H1 (cell line): ENCODE results near the gene DDIAS. TPM values are rescaled to one million over a fixed set of nuclear protein-coding genes. Genes with fewer than 3 reads are reported as not detected.

Experiments used
- CTCF ChIA-PET: fragments of 300-600 bp; sonication (Branson Sonifier 250); formaldehyde crosslinking; loops from one replicate; lab custom pipeline; 2021; ENCODE audit not compliant: partially characterized antibody; lab: Charles Lee
- POLR2A ChIA-PET: fragments of 300-600 bp; sonication (Branson Sonifier 250); formaldehyde crosslinking; loops from one replicate; lab custom pipeline; 2021; ENCODE audit warnings: inconsistent platforms; ENCODE audit not compliant: partially characterized antibody; lab: Charles Lee
- DNase-seq, 2 experiments: peaks; one replicate each; pipeline versions ENCODE4 v3.0.0 to v3.0.0-alpha.2; 2010 to 2022; ENCODE audit warnings: low spot score in 2 of 2, low read depth in 1 of 2, mixed read lengths in 1 of 2
- FAIRE-seq: peaks from 2 replicates; lab custom pipeline; 2011; peaks lifted over from hg19 to GRCh38; lab: Jason Lieb, UNC
- H2AFZ ChIP-seq: 2 replicates; pipeline ENCODE4 v1.8.1; 2012; ENCODE audit warnings: low read length, inconsistent platforms
- H2AK5ac ChIP-seq: 2 replicates; pipeline ENCODE4 v1.6.1; 2013; ENCODE audit warnings: low read depth, low read length
- H2BK120ac ChIP-seq: replicated peaks from 2 replicates; pipeline ENCODE3; 2013; ENCODE audit warnings: low read depth, low read length, inconsistent platforms
- H2BK12ac ChIP-seq: 2 replicates; pipeline ENCODE4 v1.6.1; 2013; ENCODE audit warnings: low read depth, low read length
- H2BK15ac ChIP-seq: 2 replicates; pipeline ENCODE4 v1.6.1; 2013; ENCODE audit warnings: low read length
- H2BK20ac ChIP-seq: 2 replicates; pipeline ENCODE4 v1.6.1; 2013; ENCODE audit warnings: low read length
- H2BK5ac ChIP-seq: 2 replicates; pipeline ENCODE4 v1.6.1; 2013; ENCODE audit warnings: low read depth, low read length
- H3K14ac ChIP-seq: 2 replicates; pipeline ENCODE4 v1.6.1; 2013; ENCODE audit warnings: inconsistent platforms; ENCODE audit not compliant: insufficient read length
- H3K18ac ChIP-seq: 2 replicates; pipeline ENCODE4 v1.6.1; 2013; ENCODE audit warnings: low read length; ENCODE audit errors: extremely low read depth
- H3K23ac ChIP-seq: 2 replicates; pipeline ENCODE4 v1.6.1; 2013; ENCODE audit warnings: inconsistent platforms; ENCODE audit not compliant: insufficient read length
- H3K23me2 ChIP-seq: 2 replicates; pipeline ENCODE4 v1.6.1; 2013; ENCODE audit warnings: low read depth, low read length
- H3K27ac ChIP-seq: 2 replicates; pipeline ENCODE4 v1.6.1; 2011; ENCODE audit warnings: low read depth, low read length, inconsistent platforms
- H3K27me3 ChIP-seq, 4 experiments: replicated peaks in 1 of 4; 1 replicate in 1 of 4; 2 replicates in 3 of 4; pipeline versions ENCODE4 v1.6.1 to v1.8.1; 2011 to 2013; ENCODE audit warnings: low read length in 3 of 4, mild to moderate bottlenecking in 3 of 4, inconsistent platforms in 2 of 4, mixed read lengths in 2 of 4, moderate library complexity in 1 of 4; ENCODE audit not compliant: control insufficient read depth in 3 of 4, insufficient read depth in 3 of 4; ENCODE audit errors: extremely low read depth in 1 of 4
- H3K36me3 ChIP-seq, 4 experiments: 2 replicates each; pipeline versions ENCODE4 v1.6.1 to v1.8.1; 2011 to 2013; ENCODE audit warnings: mild to moderate bottlenecking in 4 of 4, low read length in 3 of 4, moderate library complexity in 2 of 4, control low read depth in 1 of 4, inconsistent platforms in 1 of 4; ENCODE audit not compliant: insufficient read depth in 4 of 4, control insufficient read depth in 2 of 4
- H3K4ac ChIP-seq: replicated peaks from 2 replicates; pipeline ENCODE3; 2013; ENCODE audit warnings: low read length, low read depth, mixed read lengths, inconsistent platforms; ENCODE audit not compliant: insufficient read length
- H3K4me1 ChIP-seq, 4 experiments: replicated peaks in 1 of 4; 1 replicate in 1 of 4; 2 replicates in 3 of 4; pipeline versions ENCODE4 v1.6.1 to v1.8.1; 2011 to 2013; ENCODE audit warnings: low read length in 3 of 4, inconsistent platforms in 2 of 4, mixed read lengths in 1 of 4; ENCODE audit not compliant: insufficient read depth in 4 of 4, control insufficient read depth in 3 of 4
- H3K4me2 ChIP-seq, 2 experiments: 2 replicates each; pipeline versions ENCODE4 v1.6.1 to v1.8.1; 2011 to 2013; ENCODE audit warnings: low read depth in 2 of 2, low read length in 2 of 2, control low read depth in 1 of 2, inconsistent platforms in 1 of 2, mild to moderate bottlenecking in 1 of 2; ENCODE audit not compliant: insufficient read depth in 1 of 2
- H3K4me3 ChIP-seq, 4 experiments: fragments of 200-600, 300-600 bp in 1 of 4; sonication (generic), shearing (Covaris generic), sonication (Bioruptor Twin) in 1 of 4; 2 replicates each; pipeline versions ENCODE4 v1.5.1 to v1.8.1; 2011 to 2016; ENCODE audit warnings: low read length in 4 of 4, low read depth in 3 of 4, control low read depth in 2 of 4, inconsistent platforms in 2 of 4, mild to moderate bottlenecking in 2 of 4, mixed read lengths in 1 of 4, moderate library complexity in 1 of 4; ENCODE audit not compliant: insufficient read depth in 2 of 4; ENCODE audit errors: extremely low read depth in 1 of 4
- H3K56ac ChIP-seq: replicated peaks from 2 replicates; pipeline ENCODE3; 2013; ENCODE audit warnings: low read depth, mild to moderate bottlenecking, mixed read lengths, low read length, inconsistent platforms; ENCODE audit not compliant: insufficient read length
- H3K79me1 ChIP-seq: 2 replicates; pipeline ENCODE4 v1.6.1; 2013; ENCODE audit warnings: low read depth, low read length, control low read depth
- H3K79me2 ChIP-seq, 2 experiments: 2 replicates each; pipeline versions ENCODE4 v1.6.1 to v1.8.1; 2012 to 2013; ENCODE audit warnings: low read length in 2 of 2, mild to moderate bottlenecking in 2 of 2, inconsistent platforms in 1 of 2; ENCODE audit not compliant: insufficient read depth in 2 of 2, control insufficient read depth in 1 of 2
- H3K9ac ChIP-seq, 4 experiments: replicated peaks in 1 of 4; 1 replicate in 1 of 4; 2 replicates in 3 of 4; pipeline versions ENCODE4 v1.6.1 to v1.8.1; 2011 to 2013; ENCODE audit warnings: low read depth in 3 of 4, low read length in 3 of 4, control low read depth in 2 of 4, mild to moderate bottlenecking in 2 of 4, moderate library complexity in 2 of 4, inconsistent platforms in 1 of 4; ENCODE audit errors: extremely low read depth in 1 of 4
- H3K9me3 ChIP-seq, 2 experiments: 2 replicates each; pipeline versions ENCODE4 v1.6.1 to v1.8.1; 2012 to 2013; ENCODE audit warnings: mild to moderate bottlenecking in 2 of 2, moderate library complexity in 2 of 2, control low read depth in 1 of 2, inconsistent platforms in 1 of 2, low read depth in 1 of 2, low read length in 1 of 2, mixed read lengths in 1 of 2; ENCODE audit not compliant: insufficient read depth in 2 of 2
- H4K20me1 ChIP-seq, 2 experiments: replicated peaks in 1 of 2; 2 replicates each; pipeline versions ENCODE3 to v1.8.1; 2011 to 2013; ENCODE audit warnings: inconsistent platforms in 2 of 2, low read length in 2 of 2, mild to moderate bottlenecking in 1 of 2; ENCODE audit not compliant: insufficient read depth in 2 of 2, control insufficient read depth in 1 of 2
- H4K5ac ChIP-seq: 2 replicates; pipeline ENCODE4 v1.6.1; 2013; ENCODE audit warnings: low read length, low read depth, mixed read lengths, inconsistent platforms; ENCODE audit not compliant: insufficient read length
- H4K8ac ChIP-seq: 2 replicates; pipeline ENCODE4 v1.8.0; 2013; ENCODE audit warnings: mild to moderate bottlenecking, moderate library complexity, low read length, inconsistent platforms; ENCODE audit not compliant: insufficient read depth; ENCODE audit errors: extremely low read depth
- H4K91ac ChIP-seq: replicated peaks from 2 replicates; pipeline ENCODE3; 2013; ENCODE audit warnings: low read length, mixed read lengths, inconsistent platforms; ENCODE audit not compliant: insufficient read length
- BACH1 ChIP-seq: IDR thresholded peaks from 2 replicates; pipeline ENCODE4 v1.6.1; 2012; ENCODE audit warnings: low read length, improper control_type of control experiment
- CBX8 ChIP-seq: fragments of 300-800, 300-1000 bp; sonication (generic); IDR thresholded peaks from 2 replicates; pipeline ENCODE4 v1.7.1; 2016; ENCODE audit warnings: low read depth, low read length, borderline replicate concordance
- EZH2 ChIP-seq: fragments of 200-600 bp; sonication (generic); IDR thresholded peaks from 2 replicates; pipeline ENCODE4 v1.7.1; 2012; ENCODE audit warnings: low read depth, mild to moderate bottlenecking, moderate library complexity, low read length, inconsistent platforms; ENCODE audit not compliant: severe bottlenecking
- TBP ChIP-seq: IDR thresholded peaks from 2 replicates; pipeline ENCODE4 v1.6.1; 2011; ENCODE audit warnings: low read depth, low read length, improper control_type of control experiment
- WGBS, 2 experiments: shearing (Covaris generic) in 1 of 2; methylation state at CpG; one replicate each; pipeline versions ENCODE4 v1.1.6 to v1.1.7; 2013 to 2015; ENCODE audit warnings: low lambda C conversion rate in 2 of 2, mixed read lengths in 2 of 2, inconsistent platforms in 1 of 2, low coverage in 1 of 2, missing lambda C conversion rate in 1 of 2; ENCODE audit not compliant: insufficient replicate concordance in 2 of 2, insufficient coverage in 1 of 2, insufficient read length in 1 of 2; ENCODE audit errors: extremely low coverage in 1 of 2, missing lambda C conversion rate in 1 of 2; 5-methylcytosine and 5-hydroxymethylcytosine counted together
- polyA plus RNA-seq, 7 experiments: library from polyadenylated mRNA; depleted of rRNA in 3 of 7; stranded (reverse) in 5 of 7; unstranded in 2 of 7; fragments of >200 nt in 5 of 7; fragments of 200-250 nt in 2 of 7; gene quantifications; 1 replicate in 5 of 7; 2 replicates in 1 of 7; 4 replicates in 1 of 7; pipeline versions ENCODE4 v1.2.1 to v1.2.3, GENCODE V29; 2011 to 2013; ENCODE audit warnings: missing spikeins in 2 of 7, mixed read lengths in 2 of 7
- total RNA-seq: library from RNA; stranded (reverse); fragmentation: NEBNext Ultra II Directional; extraction: Animal tissue kit (Norgen Biotek cat#: 25700); gene quantifications from 2 replicates; pipeline ENCODE4 v1.2.1, GENCODE V29; 2021

The DDIAS gene
- total and polyA plus RNA-seq, 2 of the 8 experiments (the other 6 are each of a cell fraction or from before 2014, with no cell fraction given) = 11.6 to 25.7 TPM

DNA sequence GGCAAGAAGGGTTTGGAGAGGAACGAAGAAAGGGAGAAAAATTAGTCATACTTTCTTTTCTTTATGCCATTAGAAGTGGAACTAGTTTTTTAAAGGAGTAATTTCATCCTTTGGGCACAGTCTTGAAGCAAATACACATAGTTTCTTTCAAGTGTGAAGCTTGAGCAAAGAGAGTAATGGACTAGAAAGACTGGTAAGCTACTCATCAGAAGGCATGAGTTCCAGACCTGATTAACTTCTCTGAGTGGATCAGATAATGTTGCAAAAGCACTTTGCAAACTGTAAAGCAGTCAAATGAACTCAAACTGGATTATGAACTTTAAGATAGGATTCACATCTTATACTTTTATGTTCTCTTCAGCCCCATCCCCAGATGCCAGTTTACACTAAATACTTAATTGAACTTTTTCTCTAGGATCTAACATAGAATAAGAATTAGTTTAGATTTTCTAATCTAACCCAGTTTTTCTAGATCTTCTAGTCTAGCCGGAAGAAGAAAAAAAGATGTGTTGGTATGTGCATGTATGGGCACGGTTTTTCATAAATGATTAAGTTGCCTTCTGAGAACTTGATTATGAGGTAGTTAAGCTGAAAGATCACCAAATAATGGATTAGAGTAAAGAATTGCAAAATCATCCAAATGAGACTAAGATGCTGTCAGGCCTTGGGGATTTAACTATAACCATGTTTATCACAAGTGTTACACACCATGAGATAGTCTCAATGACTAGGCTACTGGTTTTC lies 2.5 kb downstream of the DDIAS start:
- DNase-seq (no peak), FAIRE-seq (no peak)
- no peak overlapping the region for H3K27ac ChIP-seq
- ChIA-PET CTCF (interaction anchor here (0.5 to 8.2 kb wide), 7 partner anchors 18 to 388 kb away, joined by 3 to 82 read pairs (median 3); no protein-coding TSS in a partner anchor), POLR2A (no interaction called here)
- no peak overlapping the region for H2BK20ac ChIP-seq
- H4K5ac ChIP-seq = no peak overlapping the region
- H3K18ac ChIP-seq = no peak overlapping the region
- H3K4me3 ChIP-seq = no peak overlapping the region
- peaks cover 3 to 4% of the 10 kb centered on the region in 2 experiments for H4K20me1 ChIP-seq
- H2BK15ac ChIP-seq = no peak overlapping the region
- H2BK5ac ChIP-seq = no peak overlapping the region
- no peak overlapping the region for H3K23ac ChIP-seq
- no peak overlapping the region for H4K8ac ChIP-seq
- peaks cover 2% of the 10 kb centered on the region for H3K79me1 ChIP-seq
- H3K79me2 ChIP-seq = peaks cover 12 to 72% of the 10 kb centered on the region in 2 experiments
- H3K4me2 ChIP-seq = no peak overlapping the region
- H2AK5ac ChIP-seq = no peak overlapping the region
- H2AFZ ChIP-seq = no peak overlapping the region
- peaks cover 7 to 11% (median 8%) of the 10 kb centered on the region in 4 experiments; a peak in 6 of 7 replicates for H3K4me1 ChIP-seq
- WGBS, 2 experiments = 86% methylated on average over 3 of the region's 3 CpGs; no CpG with 5 or more reads in 1 of the 2 experiments
- no peaks in the 10 kb centered on the region for H3K27me3 ChIP-seq
- no peaks in the 10 kb centered on the region for H3K9me3 ChIP-seq
- H2BK120ac ChIP-seq = no peak overlapping the region
- H3K23me2 ChIP-seq = peaks cover 13% of the 10 kb centered on the region
- no peak overlapping the region for H2BK12ac ChIP-seq
- H4K91ac ChIP-seq = no peak overlapping the region
- H3K36me3 ChIP-seq = no peaks in the 10 kb centered on the region
- H3K14ac ChIP-seq = no peak overlapping the region
- no peak overlapping the region for H3K9ac ChIP-seq
- no peak overlapping the region for H3K56ac ChIP-seq
- TF ChIP-seq EZH2 (no peak), TBP (no peak), BACH1 (no peak), CBX8 (no peak)
- TF ChIP-seq, all 59 proteins: peak for 0
- no peak overlapping the region for H3K4ac ChIP-seq
